OCI-LY1 (cell line): ENCODE measurements around the gene PALMD.

Experiments used
- H2AFZ ChIP-seq: fragments of 200-600 bp; sonication (generic), shearing (Covaris generic); 2 replicates; pipeline ENCODE4 v1.6.0; 2014; ENCODE audit warnings: antibody characterized with exemption, mild to moderate bottlenecking, low read length
- H3F3A ChIP-seq: fragments of 200-600 bp; sonication (generic), shearing (Covaris generic); 2 replicates; pipeline ENCODE4 v1.6.0; 2014; ENCODE audit warnings: mild to moderate bottlenecking, antibody characterized with exemption, low read length, moderate library complexity; ENCODE audit not compliant: insufficient read depth
- H3K27ac ChIP-seq: fragments of 200-600 bp; sonication (generic); 2 replicates; pipeline ENCODE4 v1.5.1; 2014; ENCODE audit warnings: low read length, mixed run types, mild to moderate bottlenecking, low read depth; ENCODE audit not compliant: poor library complexity, severe bottlenecking
- H3K27me3 ChIP-seq: fragments of 200-600 bp; sonication (generic); 2 replicates; pipeline ENCODE4 v1.6.0; 2014; ENCODE audit warnings: antibody characterized with exemption, mild to moderate bottlenecking, low read length, moderate library complexity; ENCODE audit not compliant: insufficient read depth
- H3K36me3 ChIP-seq: fragments of 200-600 bp; sonication (generic); 2 replicates; pipeline ENCODE4 v1.6.1; 2014; ENCODE audit warnings: mild to moderate bottlenecking, antibody characterized with exemption, low read length, moderate library complexity, mixed read lengths; ENCODE audit not compliant: insufficient read depth
- H3K4me1 ChIP-seq: fragments of 200-600 bp; sonication (generic); 2 replicates; pipeline ENCODE4 v1.5.1; 2014; ENCODE audit warnings: mild to moderate bottlenecking, low read length, moderate library complexity; ENCODE audit not compliant: insufficient read depth, severe bottlenecking
- H3K4me2 ChIP-seq: fragments of 200-600 bp; sonication (generic), shearing (Covaris generic); 2 replicates; pipeline ENCODE4 v1.6.1; 2014; ENCODE audit warnings: low read length
- H3K4me3 ChIP-seq: fragments of 200-600 bp; sonication (generic); 2 replicates; pipeline ENCODE4 v1.5.1; 2014; ENCODE audit warnings: low read length, low read depth, mild to moderate bottlenecking, mixed read lengths; ENCODE audit not compliant: poor library complexity, severe bottlenecking
- H3K79me2 ChIP-seq: fragments of 200-600 bp; shearing (Covaris generic); 2 replicates; pipeline ENCODE4 v1.6.1; 2016; ENCODE audit warnings: mixed run types, low read length, mixed read lengths; ENCODE audit not compliant: insufficient read depth
- H3K9ac ChIP-seq: fragments of 200-600 bp; sonication (generic), shearing (Covaris generic); 2 replicates; pipeline ENCODE4 v1.6.1; 2014; ENCODE audit warnings: mild to moderate bottlenecking, low read length, mixed read lengths
- H3K9me2 ChIP-seq: fragments of 200-600 bp; sonication (generic), shearing (Covaris generic); 2 replicates; pipeline ENCODE4 v1.6.1; 2014; ENCODE audit warnings: low read depth, mild to moderate bottlenecking, low read length, mixed read lengths
- H3K9me3 ChIP-seq: fragments of 200-600 bp; shearing (Covaris generic); 2 replicates; pipeline ENCODE4 v1.6.1; 2014; ENCODE audit warnings: low read length, mixed read lengths
- H4K20me1 ChIP-seq: fragments of 200-600 bp; sonication (generic), shearing (Covaris generic); 2 replicates; pipeline ENCODE4 v1.6.0; 2016; ENCODE audit warnings: mild to moderate bottlenecking, low read length; ENCODE audit not compliant: insufficient read depth
- EZH2 ChIP-seq: fragments of 200-600 bp; sonication (generic), shearing (Covaris generic); IDR thresholded peaks from 2 replicates; pipeline ENCODE4 v1.8.0; 2017; ENCODE audit warnings: borderline replicate concordance, mixed run types, mild to moderate bottlenecking, antibody characterized with exemption, low read length, moderate library complexity, mixed read lengths
- TF ChIP-seq, protein P1 (sequence below): fragments of 200-600 bp; sonication (generic), shearing (Covaris generic); IDR thresholded peaks from 2 replicates; pipeline ENCODE4 v1.5.1; 2017; ENCODE audit warnings: mild to moderate bottlenecking, antibody characterized with exemption, low read length, moderate library complexity, mixed read lengths

PALMD gene

DNA sequence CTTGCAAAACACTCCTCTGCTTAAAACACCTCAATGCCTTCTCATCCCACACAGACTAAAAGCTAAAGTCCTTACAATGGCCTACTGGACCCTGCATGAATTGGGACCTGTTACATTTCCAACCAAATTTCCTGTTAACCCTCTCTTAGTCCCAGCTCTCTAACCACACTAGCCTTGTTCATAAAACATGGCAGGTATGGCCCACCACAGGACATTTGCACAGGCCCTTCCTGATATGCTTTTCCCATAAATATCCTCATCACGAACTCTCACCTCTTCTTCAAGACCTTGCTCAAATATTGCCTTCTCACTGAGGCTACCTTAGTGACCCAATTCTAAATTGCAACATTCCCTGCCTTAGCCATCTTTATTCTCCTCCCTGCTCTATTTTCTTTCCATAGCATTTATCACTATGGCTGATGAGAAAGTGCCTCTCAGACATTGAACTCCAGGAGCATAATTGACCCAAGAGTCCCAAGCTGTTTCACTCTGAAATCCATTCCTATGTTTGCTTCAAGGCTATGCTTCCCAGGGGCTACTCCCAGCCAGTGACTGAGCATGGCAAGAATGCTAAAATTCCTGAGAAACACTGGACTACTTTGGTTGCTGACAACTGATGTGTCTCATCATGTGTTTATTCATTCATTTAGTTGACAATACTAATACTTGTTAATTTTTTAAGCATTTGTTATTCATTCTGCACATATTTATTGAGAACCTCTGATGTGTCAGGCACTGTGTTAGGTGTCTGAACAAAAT, 2.7 kb upstream of the PALMD start:
- no peak overlapping the region for H3K27ac ChIP-seq
- TF ChIP-seq EZH2 = no peak
- TF ChIP-seq, protein P1, sequence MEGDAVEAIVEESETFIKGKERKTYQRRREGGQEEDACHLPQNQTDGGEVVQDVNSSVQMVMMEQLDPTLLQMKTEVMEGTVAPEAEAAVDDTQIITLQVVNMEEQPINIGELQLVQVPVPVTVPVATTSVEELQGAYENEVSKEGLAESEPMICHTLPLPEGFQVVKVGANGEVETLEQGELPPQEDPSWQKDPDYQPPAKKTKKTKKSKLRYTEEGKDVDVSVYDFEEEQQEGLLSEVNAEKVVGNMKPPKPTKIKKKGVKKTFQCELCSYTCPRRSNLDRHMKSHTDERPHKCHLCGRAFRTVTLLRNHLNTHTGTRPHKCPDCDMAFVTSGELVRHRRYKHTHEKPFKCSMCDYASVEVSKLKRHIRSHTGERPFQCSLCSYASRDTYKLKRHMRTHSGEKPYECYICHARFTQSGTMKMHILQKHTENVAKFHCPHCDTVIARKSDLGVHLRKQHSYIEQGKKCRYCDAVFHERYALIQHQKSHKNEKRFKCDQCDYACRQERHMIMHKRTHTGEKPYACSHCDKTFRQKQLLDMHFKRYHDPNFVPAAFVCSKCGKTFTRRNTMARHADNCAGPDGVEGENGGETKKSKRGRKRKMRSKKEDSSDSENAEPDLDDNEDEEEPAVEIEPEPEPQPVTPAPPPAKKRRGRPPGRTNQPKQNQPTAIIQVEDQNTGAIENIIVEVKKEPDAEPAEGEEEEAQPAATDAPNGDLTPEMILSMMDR = no peak
- no peaks in the 10 kb centered on the region for H3K9me2 ChIP-seq
- no peaks in the 10 kb centered on the region for H3F3A ChIP-seq
- no peaks in the 10 kb centered on the region for H3K36me3 ChIP-seq
- no peak overlapping the region for H3K9ac ChIP-seq
- no peaks in the 10 kb centered on the region for H3K4me1 ChIP-seq
- H3K4me2 ChIP-seq = no peak overlapping the region
- H3K79me2 ChIP-seq = no peaks in the 10 kb centered on the region
- no peak overlapping the region for H2AFZ ChIP-seq
- H4K20me1 ChIP-seq = no peaks in the 10 kb centered on the region
- no peaks in the 10 kb centered on the region for H3K27me3 ChIP-seq
- H3K9me3 ChIP-seq = no peaks in the 10 kb centered on the region
- no peak overlapping the region for H3K4me3 ChIP-seq

DNA sequence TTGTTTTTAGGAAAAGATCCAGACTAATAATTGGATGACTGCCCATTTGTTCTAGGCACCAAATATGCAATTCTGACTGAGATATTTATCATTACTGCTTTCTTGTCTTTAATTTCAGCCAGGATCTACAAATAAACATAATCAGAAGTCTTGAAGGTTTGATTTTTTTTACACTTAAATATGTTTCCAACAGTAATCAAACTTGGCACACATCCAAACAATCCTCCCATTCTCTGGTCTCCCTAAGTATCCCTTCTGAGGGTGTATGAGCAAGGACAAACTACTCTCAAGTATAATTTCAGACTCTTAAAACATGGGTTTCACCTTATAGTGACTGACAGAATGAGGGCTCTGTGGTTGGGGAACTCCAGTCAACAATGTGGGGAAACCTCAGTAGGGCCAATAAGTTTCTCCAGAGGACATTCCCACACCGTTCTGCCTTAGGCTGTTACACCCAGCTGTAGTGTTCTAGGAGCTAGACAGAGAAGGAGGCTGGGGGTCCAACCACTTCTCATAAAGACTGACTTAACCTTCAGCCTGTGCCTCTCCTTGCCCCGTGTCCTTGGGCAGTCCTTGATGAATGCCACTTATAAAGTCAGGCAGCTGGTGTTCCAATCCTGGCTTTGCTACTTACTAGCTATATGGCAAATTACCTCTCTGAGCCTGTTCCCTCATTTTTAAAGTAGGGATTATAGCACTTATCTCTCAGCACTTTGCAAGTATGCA, 1.5 kb upstream of the PALMD start:
- H3K27ac ChIP-seq = no peak overlapping the region
- H3K36me3 ChIP-seq = no peaks in the 10 kb centered on the region
- no peaks in the 10 kb centered on the region for H3K9me2 ChIP-seq
- no peak overlapping the region for H3K4me3 ChIP-seq
- no peaks in the 10 kb centered on the region for H3K4me1 ChIP-seq
- H2AFZ ChIP-seq = no peak overlapping the region
- H3F3A ChIP-seq = no peaks in the 10 kb centered on the region
- H4K20me1 ChIP-seq = no peaks in the 10 kb centered on the region
- no peaks in the 10 kb centered on the region for H3K27me3 ChIP-seq
- H3K9me3 ChIP-seq = no peaks in the 10 kb centered on the region
- H3K79me2 ChIP-seq = no peaks in the 10 kb centered on the region
- no peak overlapping the region for H3K4me2 ChIP-seq
- TF ChIP-seq, protein P1 = no peak
- no peak overlapping the region for H3K9ac ChIP-seq

DNA sequence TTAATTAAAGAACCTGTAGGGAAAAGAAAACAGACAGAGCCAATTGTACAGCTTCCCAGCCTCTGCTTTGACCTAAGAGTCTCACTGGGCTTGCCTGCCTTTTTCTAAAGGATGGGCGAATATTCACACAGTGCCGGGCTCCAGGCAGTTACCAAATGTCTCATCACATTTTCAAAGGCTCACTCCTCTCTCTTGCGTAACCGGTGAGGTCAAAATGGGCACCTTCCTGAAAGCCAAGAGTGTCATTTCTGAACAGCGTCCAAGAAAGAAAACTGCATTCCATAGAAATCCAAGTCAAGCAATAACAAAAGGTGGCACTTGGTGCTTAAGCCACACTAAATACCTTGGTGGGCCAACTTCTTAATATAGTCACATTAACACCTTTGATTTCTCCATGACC, 710 bp upstream of the PALMD start:
- H2AFZ ChIP-seq = no peak overlapping the region
- TF ChIP-seq EZH2 = no peak
- TF ChIP-seq, protein P1 = no peak
- no peaks in the 10 kb centered on the region for H3F3A ChIP-seq
- H3K79me2 ChIP-seq = no peaks in the 10 kb centered on the region
- H3K9me2 ChIP-seq = no peaks in the 10 kb centered on the region
- H3K9me3 ChIP-seq = no peaks in the 10 kb centered on the region
- H3K4me3 ChIP-seq = no peak overlapping the region
- no peaks in the 10 kb centered on the region for H4K20me1 ChIP-seq
- H3K36me3 ChIP-seq = no peaks in the 10 kb centered on the region
- H3K4me1 ChIP-seq = no peaks in the 10 kb centered on the region
- H3K27me3 ChIP-seq = no peaks in the 10 kb centered on the region
- H3K27ac ChIP-seq = no peak overlapping the region
- H3K9ac ChIP-seq = no peak overlapping the region
- H3K4me2 ChIP-seq = no peak overlapping the region
